ENCODE measurements around the gene FGF23.

Gene FGF23

DNA sequence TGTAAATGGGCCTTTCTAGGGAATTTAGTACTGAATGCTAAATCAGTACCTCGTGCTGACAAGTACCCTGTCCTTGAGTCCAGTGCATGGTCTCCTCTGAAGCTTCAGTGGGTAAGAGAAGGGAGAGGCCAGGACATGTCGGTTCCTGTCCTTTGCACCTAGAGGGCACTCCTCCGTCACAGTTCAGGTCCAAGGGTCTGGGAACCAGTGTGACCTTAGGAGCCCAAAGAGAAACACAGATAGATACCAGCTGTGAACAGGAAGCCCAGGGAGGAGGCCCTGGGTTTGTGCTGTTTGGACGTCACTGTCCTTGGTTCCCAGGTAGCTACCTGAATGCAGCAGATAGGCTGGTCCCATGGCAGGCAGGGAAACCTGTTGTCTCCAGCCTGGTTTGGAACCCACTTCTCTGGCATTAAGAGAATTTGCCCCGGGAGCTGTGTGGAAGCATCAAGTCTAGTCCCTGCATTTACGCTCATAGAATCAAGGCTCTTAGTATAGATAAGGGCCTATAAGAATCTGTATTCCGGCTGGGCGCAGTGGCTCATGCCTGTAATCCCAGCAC, 3.9 kb upstream of the FGF23 start:
- no peaks in the 10 kb centered on the region for H3K9me3 ChIP-seq
- H3K36me3 ChIP-seq: no peaks in the 10 kb centered on the region
- intact Hi-C loops (cut with DNase I; ENCODE audit: low total_unique reads): no loop called here
- H3K27ac ChIP-seq: no peak overlapping the region
- DNase-seq: no peak
- no peak overlapping the region for H3K4me3 ChIP-seq
- no peaks in the 10 kb centered on the region for H3K4me1 ChIP-seq
- TF ChIP-seq, protein P1, sequence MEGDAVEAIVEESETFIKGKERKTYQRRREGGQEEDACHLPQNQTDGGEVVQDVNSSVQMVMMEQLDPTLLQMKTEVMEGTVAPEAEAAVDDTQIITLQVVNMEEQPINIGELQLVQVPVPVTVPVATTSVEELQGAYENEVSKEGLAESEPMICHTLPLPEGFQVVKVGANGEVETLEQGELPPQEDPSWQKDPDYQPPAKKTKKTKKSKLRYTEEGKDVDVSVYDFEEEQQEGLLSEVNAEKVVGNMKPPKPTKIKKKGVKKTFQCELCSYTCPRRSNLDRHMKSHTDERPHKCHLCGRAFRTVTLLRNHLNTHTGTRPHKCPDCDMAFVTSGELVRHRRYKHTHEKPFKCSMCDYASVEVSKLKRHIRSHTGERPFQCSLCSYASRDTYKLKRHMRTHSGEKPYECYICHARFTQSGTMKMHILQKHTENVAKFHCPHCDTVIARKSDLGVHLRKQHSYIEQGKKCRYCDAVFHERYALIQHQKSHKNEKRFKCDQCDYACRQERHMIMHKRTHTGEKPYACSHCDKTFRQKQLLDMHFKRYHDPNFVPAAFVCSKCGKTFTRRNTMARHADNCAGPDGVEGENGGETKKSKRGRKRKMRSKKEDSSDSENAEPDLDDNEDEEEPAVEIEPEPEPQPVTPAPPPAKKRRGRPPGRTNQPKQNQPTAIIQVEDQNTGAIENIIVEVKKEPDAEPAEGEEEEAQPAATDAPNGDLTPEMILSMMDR (IDR thresholded peaks at IDR 0.05): no peak
- peaks cover 0 to 4% of the 10 kb centered on the region in 2 donors for H3K27me3 ChIP-seq

DNA sequence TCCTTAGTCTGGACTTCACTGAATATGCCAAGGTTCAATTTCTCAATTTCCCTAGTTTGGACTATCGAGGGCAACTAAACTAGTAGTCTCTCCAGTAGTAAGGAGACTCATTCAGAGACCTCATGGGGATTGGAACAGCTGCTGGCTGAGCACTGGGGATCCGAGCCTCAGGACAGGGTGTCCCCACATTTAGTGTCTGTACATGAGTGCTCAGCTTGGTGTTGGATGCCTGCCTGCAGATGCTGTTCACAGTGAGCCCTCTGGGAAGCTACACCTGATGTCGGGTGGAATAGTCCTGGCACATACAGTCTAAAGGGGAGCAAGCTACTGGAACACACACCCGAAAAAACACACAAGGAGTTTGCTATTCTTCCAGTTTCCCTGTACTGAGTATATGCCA, 820 bp upstream of the FGF23 start:
- H3K4me1 ChIP-seq: no peaks in the 10 kb centered on the region
- TF ChIP-seq, protein P1 (IDR thresholded peaks at IDR 0.05): no peak
- intact Hi-C loops (cut with DNase I; ENCODE audit: low total_unique reads): no loop called here
- no peak overlapping the region for H3K27ac ChIP-seq
- H3K36me3 ChIP-seq: no peaks in the 10 kb centered on the region
- DNase-seq: no peak
- no peak overlapping the region for H3K4me3 ChIP-seq
- peaks cover 0 to 6% of the 10 kb centered on the region in 2 donors for H3K27me3 ChIP-seq
- no peaks in the 10 kb centered on the region for H3K9me3 ChIP-seq

DNA sequence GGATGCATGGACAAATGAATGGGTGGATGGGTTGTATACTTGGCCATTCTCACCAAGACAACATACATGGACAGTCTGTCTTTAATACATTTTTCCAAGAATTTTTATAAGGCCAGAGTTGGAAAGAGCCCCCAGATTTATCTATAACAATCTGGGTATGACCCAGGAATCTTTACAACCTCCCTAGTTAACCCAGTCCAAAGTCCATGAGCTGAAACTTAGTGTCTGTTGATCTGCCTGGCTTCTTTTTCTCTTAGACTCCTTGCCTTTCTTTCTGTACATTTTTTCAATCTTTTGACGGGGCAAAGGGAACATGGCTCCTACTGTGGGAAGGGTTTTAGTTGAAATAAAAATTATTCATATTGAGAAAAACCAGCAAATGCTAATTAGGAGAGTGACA, 740 bp downstream of the FGF23 start:
- Histone ChIP-seq H3K9me3 (no peaks in the 10 kb centered on the region), H3K36me3 (no peaks in the 10 kb centered on the region), H3K4me3 (no peak overlapping the region), H3K27me3 (peaks cover 0 to 6% of the 10 kb centered on the region in 2 donors), H3K27ac (no peak overlapping the region), H3K4me1 (no peaks in the 10 kb centered on the region)
- no peak for DNase-seq
- intact Hi-C loops (cut with DNase I; ENCODE audit: low total_unique reads): no loop called here
- TF ChIP-seq, protein P1 (IDR thresholded peaks at IDR 0.05): no peak

DNA sequence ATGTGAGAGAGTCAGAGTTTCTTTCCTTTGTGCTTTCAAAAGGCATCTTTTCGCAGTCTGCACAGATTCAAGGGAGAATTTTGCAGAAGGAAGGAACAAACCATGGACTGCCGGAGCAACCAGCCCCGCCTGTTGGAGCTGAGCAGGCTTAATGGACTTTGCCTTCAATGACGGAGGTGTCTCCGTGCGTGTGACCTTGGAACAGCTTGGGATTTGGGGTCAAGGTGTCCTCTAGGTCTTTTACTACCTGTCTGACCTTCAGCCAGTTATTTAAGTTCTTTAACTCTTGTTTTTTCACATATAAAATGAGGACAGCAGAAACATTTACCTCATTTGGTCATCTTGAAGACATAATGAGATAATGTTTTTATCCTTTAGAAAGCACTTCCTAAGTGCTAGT, 4.1 kb downstream of the FGF23 start:
- intact Hi-C loops (cut with DNase I; ENCODE audit: low total_unique reads): no loop called here

GRCh38 chr12:4372653-4373052, 6.9 kb downstream of the FGF23 start:
- no peak overlapping the region for H3K4me3 ChIP-seq
- no peak for DNase-seq
- H3K9me3 ChIP-seq: no peaks in the 10 kb centered on the region
- TF ChIP-seq, protein P1 (IDR thresholded peaks at IDR 0.05): no peak
- no peaks in the 10 kb centered on the region for H3K27me3 ChIP-seq
- no peak overlapping the region for H3K27ac ChIP-seq
- intact Hi-C loops (cut with DNase I; ENCODE audit: low total_unique reads): no loop called here
- H3K4me1 ChIP-seq: no peaks in the 10 kb centered on the region
- H3K36me3 ChIP-seq: no peaks in the 10 kb centered on the region

More for the DNA sequence above, 4.1 kb downstream of the FGF23 start:
- no peaks in the 10 kb centered on the region for H3K4me1 ChIP-seq
- no peak overlapping the region for H3K4me3 ChIP-seq
- no peaks in the 10 kb centered on the region for H3K9me3 ChIP-seq
- H3K27ac ChIP-seq: no peak overlapping the region
- H3K36me3 ChIP-seq: no peaks in the 10 kb centered on the region
- H3K27me3 ChIP-seq: peaks cover 0 to 6% of the 10 kb centered on the region in 2 donors
- TF ChIP-seq, protein P1 (IDR thresholded peaks at IDR 0.05): no peak
- no peak for DNase-seq

DNA sequence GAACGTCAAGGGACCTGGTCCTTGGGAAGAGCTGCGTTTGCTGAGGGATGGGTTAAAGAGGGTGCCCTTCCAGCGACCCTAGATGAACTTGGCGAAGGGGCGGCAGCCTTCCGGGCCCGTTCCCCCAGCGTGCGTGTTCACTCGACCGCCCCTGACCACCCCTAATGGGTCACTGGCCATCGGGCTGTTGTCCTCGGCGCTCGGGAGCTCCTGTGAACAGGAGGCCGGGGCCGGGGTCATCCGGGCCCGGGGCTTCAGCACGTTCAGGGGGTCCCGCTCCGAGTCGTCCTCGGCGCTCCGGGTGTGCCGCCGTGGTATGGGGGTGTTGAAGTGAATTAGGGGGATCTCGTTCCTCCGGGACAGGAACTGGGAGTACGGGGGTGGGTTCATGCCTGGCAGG, 9.2 kb downstream of the FGF23 start:
- Histone ChIP-seq H3K4me3 (no peak overlapping the region), H3K9me3 (no peaks in the 10 kb centered on the region), H3K4me1 (no peaks in the 10 kb centered on the region), H3K27me3 (no peaks in the 10 kb centered on the region), H3K36me3 (no peaks in the 10 kb centered on the region), H3K27ac (no peak overlapping the region)
- DNase-seq: no peak
- intact Hi-C loops (cut with DNase I; ENCODE audit: low total_unique reads): no loop called here
- TF ChIP-seq, protein P1 (IDR thresholded peaks at IDR 0.05): no peak
